Measurements from ENCODE around the gene CDK5RAP2.
"Not testable (repeated sequence)": the region's sequence is repeated elsewhere in the genome, so short reads cannot be mapped to it uniquely, and the experiment has no call there.

CDK5RAP2 gene

DNA sequence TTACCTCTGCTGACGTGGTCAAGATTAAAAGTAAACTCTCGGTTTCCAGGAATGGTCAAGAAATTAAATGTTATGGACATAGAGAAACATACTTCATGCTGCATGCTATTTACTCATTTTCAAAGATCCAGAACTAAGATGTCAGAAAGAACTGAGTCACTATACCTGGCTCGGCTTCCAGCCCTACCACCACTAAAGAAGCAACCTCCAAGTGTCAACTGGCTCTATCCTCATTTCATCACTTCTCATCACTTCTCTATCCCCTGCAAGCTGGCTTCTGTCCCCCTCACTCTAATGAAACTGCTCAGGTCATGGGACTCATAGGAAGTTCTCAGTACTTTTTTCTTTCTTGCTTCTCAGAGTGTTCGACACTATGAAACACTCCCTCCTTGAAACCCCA lies 116.2 kb downstream of the CDK5RAP2 start:
- TF ChIP-seq, protein P1, sequence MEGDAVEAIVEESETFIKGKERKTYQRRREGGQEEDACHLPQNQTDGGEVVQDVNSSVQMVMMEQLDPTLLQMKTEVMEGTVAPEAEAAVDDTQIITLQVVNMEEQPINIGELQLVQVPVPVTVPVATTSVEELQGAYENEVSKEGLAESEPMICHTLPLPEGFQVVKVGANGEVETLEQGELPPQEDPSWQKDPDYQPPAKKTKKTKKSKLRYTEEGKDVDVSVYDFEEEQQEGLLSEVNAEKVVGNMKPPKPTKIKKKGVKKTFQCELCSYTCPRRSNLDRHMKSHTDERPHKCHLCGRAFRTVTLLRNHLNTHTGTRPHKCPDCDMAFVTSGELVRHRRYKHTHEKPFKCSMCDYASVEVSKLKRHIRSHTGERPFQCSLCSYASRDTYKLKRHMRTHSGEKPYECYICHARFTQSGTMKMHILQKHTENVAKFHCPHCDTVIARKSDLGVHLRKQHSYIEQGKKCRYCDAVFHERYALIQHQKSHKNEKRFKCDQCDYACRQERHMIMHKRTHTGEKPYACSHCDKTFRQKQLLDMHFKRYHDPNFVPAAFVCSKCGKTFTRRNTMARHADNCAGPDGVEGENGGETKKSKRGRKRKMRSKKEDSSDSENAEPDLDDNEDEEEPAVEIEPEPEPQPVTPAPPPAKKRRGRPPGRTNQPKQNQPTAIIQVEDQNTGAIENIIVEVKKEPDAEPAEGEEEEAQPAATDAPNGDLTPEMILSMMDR (conservative IDR thresholded peaks at IDR 0.05): no peak
- H3K27ac ChIP-seq: no peak overlapping the region

DNA sequence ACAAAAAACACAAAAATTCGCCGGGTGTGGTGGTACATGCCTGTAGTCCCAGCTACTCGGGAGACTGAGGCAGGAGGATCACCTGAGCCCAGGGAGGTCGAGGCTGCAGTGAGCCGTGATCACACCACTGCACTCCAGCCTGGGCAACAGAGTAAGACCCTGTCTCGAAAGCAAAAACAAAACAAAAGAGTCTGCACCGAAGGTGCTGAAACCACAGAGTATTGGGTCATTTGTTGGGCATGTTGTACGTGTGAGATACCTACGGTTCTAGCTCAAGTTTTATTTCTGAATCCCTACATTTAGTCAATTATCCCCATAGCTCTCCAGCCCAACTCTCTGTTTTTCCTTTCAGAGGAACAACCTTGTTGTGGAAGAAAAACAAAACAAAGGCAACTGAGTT lies 118.3 kb downstream of the CDK5RAP2 start:
- not testable (repeated sequence) for H3K27ac ChIP-seq

DNA sequence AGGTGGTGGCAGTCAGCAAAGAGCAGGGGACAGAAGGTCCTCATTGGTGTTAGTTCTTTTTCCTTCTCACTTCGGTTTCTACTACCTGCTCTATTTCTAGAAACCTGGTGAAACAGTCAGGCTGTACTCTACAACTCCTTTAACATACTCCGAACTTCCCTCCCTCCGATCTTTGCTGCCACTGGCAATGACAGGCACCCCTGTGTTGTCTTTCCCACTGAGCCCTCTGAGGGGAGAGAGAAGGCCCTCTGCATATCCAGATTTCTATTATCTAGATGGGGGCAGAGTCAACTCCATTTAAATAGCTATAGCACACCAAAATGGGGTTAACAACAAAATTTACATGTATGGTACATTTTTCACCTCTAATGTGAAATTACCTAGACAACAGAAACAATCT lies 123.7 kb downstream of the CDK5RAP2 start:
- no peak overlapping the region for H3K27ac ChIP-seq
- TF ChIP-seq, protein P1 (conservative IDR thresholded peaks at IDR 0.05): no peak

DNA sequence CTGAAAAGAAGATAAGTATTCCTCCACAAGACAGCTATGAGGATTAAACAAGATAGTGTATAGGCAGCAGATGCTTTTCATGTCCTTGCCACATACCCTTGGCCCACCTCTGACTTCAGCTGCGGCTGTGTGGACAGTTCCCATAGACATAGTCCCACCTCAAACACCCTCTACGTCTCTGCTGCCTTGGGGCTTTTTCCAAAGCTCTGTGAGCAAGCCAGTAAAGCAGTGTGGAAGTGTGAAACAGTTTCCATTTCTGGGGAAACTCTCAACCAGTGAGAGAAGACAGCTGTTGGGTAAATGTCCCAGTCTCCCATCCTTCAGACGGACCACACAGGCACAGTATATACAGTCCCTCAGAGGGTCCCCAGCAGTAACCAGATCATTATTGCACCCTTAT lies 125.5 kb downstream of the CDK5RAP2 start:
- TF ChIP-seq, protein P1 (conservative IDR thresholded peaks at IDR 0.05): no peak
- no peak overlapping the region for H3K27ac ChIP-seq

DNA sequence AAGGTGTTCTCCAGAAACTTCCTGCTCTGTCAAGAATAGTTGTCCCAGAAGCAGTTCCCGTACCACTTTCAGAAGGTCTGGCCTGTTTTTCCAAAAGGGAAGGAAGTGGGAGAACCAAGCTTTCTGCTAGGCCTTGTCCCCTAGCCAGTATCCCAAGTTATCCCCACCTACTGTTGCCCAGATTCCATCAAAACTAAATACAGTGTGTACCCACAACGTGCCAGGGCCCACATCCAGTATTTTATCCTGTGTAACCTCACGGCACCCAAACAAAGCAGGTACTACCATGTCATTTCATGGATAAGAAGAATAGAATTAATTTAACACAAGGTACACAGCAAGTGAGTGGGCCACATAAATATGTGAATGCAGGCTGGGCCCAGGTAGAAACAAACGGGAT lies 126.2 kb downstream of the CDK5RAP2 start:
- TF ChIP-seq, protein P1 (conservative IDR thresholded peaks at IDR 0.05): no peak

DNA sequence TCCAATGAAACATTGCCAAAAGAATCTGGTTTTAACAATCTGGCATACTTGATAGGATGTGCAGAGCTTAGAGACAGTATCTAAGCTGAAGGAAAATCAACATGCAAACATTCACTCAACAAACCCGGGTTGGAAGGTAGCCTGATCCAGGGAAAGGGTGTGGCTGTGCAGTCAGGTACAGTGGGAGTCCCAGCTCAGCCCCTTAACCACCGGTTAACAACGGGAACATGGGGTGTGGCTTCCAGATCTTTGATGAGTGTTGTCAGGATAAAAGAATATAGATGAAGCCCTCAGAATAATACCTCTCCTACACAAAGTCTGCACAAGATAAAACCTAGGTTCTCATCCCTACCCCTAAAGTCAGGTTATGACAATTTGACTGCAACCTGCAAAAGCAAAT lies 127.3 kb downstream of the CDK5RAP2 start:
- no peak overlapping the region for H3K27ac ChIP-seq
- TF ChIP-seq, protein P1 (conservative IDR thresholded peaks at IDR 0.05): no peak

More for the DNA sequence above, 126.2 kb downstream of the CDK5RAP2 start:
- no peak overlapping the region for H3K27ac ChIP-seq

DNA sequence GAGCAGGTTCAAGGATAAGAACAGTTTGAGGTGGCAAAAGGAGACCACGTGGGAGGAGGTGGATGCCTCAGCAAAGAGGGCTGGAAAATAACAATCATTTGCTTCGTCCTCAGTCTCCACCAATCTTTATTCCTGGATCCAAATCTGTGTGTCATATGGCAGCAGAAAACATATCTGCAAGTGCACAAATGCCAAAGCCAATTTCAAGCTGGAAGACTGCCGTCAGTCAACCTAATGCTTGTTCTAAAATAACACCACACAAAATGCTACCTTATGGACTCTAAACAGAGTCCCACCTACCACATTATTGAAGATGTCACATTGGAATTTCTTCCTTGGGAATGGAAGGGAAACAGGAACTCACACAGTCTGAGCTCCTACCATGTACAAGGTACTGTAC lies 129.1 kb downstream of the CDK5RAP2 start:
- H3K27ac ChIP-seq: no peak overlapping the region
- TF ChIP-seq, protein P1 (conservative IDR thresholded peaks at IDR 0.05): no peak

DNA sequence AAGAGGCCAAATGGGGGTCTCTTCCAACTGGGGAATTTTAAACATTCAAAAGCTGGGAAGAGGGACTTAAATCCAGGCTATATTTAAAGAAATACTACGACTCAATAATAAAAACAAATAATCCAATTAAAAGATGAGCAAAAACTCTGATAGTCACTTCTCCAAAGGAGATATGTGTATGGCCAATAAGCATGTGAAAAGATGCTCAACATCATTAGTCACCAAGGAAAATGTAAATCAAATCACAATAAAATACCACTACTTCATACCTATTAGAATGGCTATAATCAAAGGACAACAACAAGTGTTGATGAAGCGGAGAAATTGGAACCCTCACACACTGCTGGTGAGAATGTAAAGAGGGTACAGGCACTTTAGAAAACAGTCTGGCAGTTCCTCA lies 130.4 kb downstream of the CDK5RAP2 start:
- TF ChIP-seq, protein P1 (conservative IDR thresholded peaks at IDR 0.05): no peak
- no peak overlapping the region for H3K27ac ChIP-seq
